ENCODE measurements around the gene CNEP1R1. TPM values are rescaled to one million over a fixed set of nuclear protein-coding genes. Genes with fewer than 3 reads are reported as not detected.

Gene CNEP1R1
- total RNA-seq, 1 donor from 2014 or later: 26.1 TPM

DNA sequence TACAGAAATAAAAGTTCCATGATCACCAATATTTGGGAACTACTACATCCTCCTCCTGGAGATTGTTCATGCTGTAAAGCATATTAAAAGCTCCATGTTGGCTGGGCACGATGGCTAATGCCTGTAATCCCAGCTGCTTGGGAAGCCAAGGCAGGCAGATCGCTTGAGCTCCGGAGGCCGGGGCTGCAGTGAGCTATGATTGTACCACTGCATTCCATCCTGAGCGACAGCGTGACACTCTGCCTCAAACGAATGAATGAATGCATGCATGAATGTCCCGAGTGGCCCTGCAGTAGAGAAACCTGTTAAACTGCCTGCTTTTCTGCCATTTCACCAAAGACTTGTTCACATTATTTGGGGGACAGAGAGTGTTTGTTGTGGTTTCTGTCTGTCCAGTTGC lies 15.0 kb downstream of the CNEP1R1 start:
- peak overlapping the region; percentile 27 for H3K4me3 Mint-ChIP-seq
- TF ChIP-seq, protein P1, sequence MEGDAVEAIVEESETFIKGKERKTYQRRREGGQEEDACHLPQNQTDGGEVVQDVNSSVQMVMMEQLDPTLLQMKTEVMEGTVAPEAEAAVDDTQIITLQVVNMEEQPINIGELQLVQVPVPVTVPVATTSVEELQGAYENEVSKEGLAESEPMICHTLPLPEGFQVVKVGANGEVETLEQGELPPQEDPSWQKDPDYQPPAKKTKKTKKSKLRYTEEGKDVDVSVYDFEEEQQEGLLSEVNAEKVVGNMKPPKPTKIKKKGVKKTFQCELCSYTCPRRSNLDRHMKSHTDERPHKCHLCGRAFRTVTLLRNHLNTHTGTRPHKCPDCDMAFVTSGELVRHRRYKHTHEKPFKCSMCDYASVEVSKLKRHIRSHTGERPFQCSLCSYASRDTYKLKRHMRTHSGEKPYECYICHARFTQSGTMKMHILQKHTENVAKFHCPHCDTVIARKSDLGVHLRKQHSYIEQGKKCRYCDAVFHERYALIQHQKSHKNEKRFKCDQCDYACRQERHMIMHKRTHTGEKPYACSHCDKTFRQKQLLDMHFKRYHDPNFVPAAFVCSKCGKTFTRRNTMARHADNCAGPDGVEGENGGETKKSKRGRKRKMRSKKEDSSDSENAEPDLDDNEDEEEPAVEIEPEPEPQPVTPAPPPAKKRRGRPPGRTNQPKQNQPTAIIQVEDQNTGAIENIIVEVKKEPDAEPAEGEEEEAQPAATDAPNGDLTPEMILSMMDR (conservative IDR thresholded peaks at IDR 0.05): no peak
- DNase-seq (ENCODE audit: extremely low spot score, unreplicated experiment): no peak
- peaks cover 5% of the 10 kb centered on the region for H3K36me3 Mint-ChIP-seq
- H3K4me1 Mint-ChIP-seq (ENCODE audit: unreplicated experiment): peaks cover 10% of the 10 kb centered on the region
- H3K27me3 Mint-ChIP-seq: peaks cover 3% of the 10 kb centered on the region
- peak overlapping the region; percentile 81 for H3K27ac Mint-ChIP-seq
- no peaks in the 10 kb centered on the region for H3K9me3 Mint-ChIP-seq

DNA sequence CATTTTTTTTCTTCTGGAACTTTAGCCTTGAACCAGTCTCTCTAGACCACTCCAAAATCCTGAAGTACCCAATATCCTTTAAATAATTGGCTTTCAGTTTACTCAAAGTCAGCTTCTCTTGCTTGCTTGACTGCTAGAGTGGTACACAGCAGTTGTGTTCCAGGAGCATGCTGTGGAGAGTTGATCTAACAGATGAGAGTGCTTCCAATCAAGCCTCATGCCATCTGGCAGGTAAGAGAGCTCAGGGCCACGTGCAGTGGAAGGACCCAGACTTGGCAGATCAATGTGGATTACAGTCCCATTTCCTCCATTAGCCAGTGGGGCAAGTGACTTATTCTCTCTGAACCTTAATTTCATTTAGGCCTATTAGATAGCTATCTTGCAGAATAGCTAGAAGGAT lies 15.7 kb downstream of the CNEP1R1 start:
- H3K9me3 Mint-ChIP-seq: no peaks in the 10 kb centered on the region
- TF ChIP-seq, protein P1 (conservative IDR thresholded peaks at IDR 0.05): no peak
- no peak for DNase-seq (ENCODE audit: extremely low spot score, unreplicated experiment)
- peaks cover 10% of the 10 kb centered on the region for H3K4me1 Mint-ChIP-seq (ENCODE audit: unreplicated experiment)
- peak overlapping the region; percentile 81 for H3K27ac Mint-ChIP-seq
- H3K27me3 Mint-ChIP-seq: peaks cover 3% of the 10 kb centered on the region
- H3K36me3 Mint-ChIP-seq: peaks cover 5% of the 10 kb centered on the region
- H3K4me3 Mint-ChIP-seq: no peak overlapping the region

DNA sequence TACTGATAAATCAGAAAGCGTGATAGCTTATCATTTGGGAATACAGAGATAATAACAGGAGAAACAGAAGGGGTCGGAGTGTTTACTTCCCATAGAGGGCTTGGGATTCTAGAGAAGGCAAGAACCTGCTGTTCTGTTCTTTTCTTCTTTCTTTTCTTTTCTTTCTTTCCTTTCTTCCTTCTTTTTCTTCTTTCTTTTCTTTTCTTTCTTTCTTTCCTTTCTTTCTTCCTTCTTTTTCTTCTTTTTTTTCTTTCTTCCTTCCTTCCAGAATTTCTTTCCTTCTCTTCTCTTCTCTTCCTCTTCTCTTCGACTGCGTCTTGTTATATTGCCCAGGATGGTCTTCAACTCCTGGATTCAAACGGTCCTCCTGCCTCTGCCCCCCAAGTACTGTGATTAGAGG lies 18.3 kb downstream of the CNEP1R1 start:
- peaks cover 5% of the 10 kb centered on the region for H3K4me1 Mint-ChIP-seq (ENCODE audit: unreplicated experiment)
- H3K27me3 Mint-ChIP-seq: peaks cover 3% of the 10 kb centered on the region
- H3K27ac Mint-ChIP-seq: no peak overlapping the region
- DNase-seq (ENCODE audit: extremely low spot score, unreplicated experiment): no peak
- H3K36me3 Mint-ChIP-seq: no peaks in the 10 kb centered on the region
- H3K4me3 Mint-ChIP-seq: no peak overlapping the region
- H3K9me3 Mint-ChIP-seq: no peaks in the 10 kb centered on the region
- TF ChIP-seq, protein P1 (conservative IDR thresholded peaks at IDR 0.05): no peak

DNA sequence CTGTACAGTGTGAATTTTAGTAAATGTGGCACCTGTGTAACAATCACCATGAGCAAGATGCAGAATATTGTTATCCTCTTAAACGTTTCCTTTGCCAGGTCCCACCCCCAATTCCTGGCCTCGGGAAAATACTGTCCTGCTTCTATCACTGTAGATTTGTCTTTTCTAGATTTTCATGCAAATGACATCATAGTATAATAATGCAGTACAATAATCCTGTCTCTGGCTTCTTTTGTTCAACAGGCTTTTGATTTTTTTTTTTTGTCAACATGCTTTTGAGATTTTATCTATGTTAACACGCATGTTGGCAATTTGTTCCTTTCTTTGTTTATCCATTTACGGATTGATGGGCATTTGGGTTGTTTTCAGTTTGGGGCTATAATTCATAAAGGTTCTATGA lies 20.4 kb downstream of the CNEP1R1 start:
- TF ChIP-seq, protein P1 (conservative IDR thresholded peaks at IDR 0.05): no peak
- H3K27me3 Mint-ChIP-seq: peaks cover 3% of the 10 kb centered on the region
- H3K27ac Mint-ChIP-seq: no peak overlapping the region
- H3K4me1 Mint-ChIP-seq (ENCODE audit: unreplicated experiment): no peaks in the 10 kb centered on the region
- H3K36me3 Mint-ChIP-seq: no peaks in the 10 kb centered on the region
- H3K9me3 Mint-ChIP-seq: no peaks in the 10 kb centered on the region
- DNase-seq (ENCODE audit: extremely low spot score, unreplicated experiment): no peak
- no peak overlapping the region for H3K4me3 Mint-ChIP-seq

DNA sequence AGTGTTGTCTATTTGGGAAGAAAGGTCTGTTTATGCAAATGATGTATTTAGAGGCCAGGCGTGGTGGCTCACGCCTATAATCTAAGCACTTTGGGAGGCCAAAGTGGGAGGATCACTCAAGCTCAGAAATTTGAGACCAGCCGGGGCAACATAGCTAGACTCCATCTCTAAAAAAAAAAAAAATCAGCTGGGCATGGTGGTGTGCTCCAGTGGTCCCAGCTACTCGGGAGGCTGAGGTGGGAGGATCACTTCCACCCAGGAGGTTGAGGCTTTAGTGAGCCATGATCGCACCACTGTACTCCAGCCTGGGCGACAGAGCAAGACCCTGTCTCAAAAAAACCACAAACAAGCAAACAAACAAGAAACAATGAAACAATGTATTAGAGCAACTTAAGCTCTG lies 21.8 kb downstream of the CNEP1R1 start:
- Mint-ChIP-seq H3K4me3 (no peak overlapping the region), H3K4me1 (ENCODE audit: unreplicated experiment) (peaks cover 5% of the 10 kb centered on the region), H3K27me3 (peaks cover 3% of the 10 kb centered on the region), H3K27ac (no peak overlapping the region), H3K9me3 (no peaks in the 10 kb centered on the region), H3K36me3 (no peaks in the 10 kb centered on the region)
- no peak for DNase-seq (ENCODE audit: extremely low spot score, unreplicated experiment)
- TF ChIP-seq, protein P1 (conservative IDR thresholded peaks at IDR 0.05): no peak

DNA sequence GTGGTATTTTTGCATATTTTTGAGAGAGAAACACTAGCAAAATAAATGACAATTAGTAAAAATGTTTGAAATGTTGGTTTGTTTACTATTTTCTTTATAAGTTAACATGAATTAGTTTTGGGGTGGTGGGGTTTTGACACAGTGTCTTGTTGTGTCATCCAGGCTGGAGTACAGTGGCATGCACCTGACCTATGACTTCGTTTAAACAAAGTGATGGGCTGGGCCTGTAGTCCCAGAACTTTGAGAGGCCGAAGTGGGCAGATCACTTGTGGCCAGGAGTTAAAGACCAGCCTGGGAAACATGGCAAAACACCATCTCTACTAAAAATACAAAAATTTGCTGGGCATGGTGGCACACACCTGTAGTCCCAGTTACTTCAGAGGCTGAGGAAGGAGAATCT lies 22.8 kb downstream of the CNEP1R1 start:
- peaks cover 5% of the 10 kb centered on the region for H3K4me1 Mint-ChIP-seq (ENCODE audit: unreplicated experiment)
- peaks cover 3% of the 10 kb centered on the region for H3K9me3 Mint-ChIP-seq
- TF ChIP-seq, protein P1 (conservative IDR thresholded peaks at IDR 0.05): no peak
- no peak overlapping the region for H3K4me3 Mint-ChIP-seq
- DNase-seq (ENCODE audit: extremely low spot score, unreplicated experiment): no peak
- no peak overlapping the region for H3K27ac Mint-ChIP-seq
- H3K27me3 Mint-ChIP-seq: peaks cover 3% of the 10 kb centered on the region
- no peaks in the 10 kb centered on the region for H3K36me3 Mint-ChIP-seq
